Regular cardiac myocyte (primary cell): Measurements from ENCODE around the gene MRPL44. TPM values are rescaled to one million over a fixed set of nuclear protein-coding genes. Genes with fewer than 3 reads are reported as not detected.

Source experiments
- total RNA-seq: library from RNA; depleted of rRNA; stranded (reverse); fragments of >200 nt; gene quantifications from 2 replicates; pipeline ENCODE4 v1.2.3, GENCODE V29; 2014

The MRPL44 gene
- 29.6 and 29.7 TPM in 2 replicates for total RNA-seq

GRCh38 chr2:223957092-223957851 is at the start of gene MRPL44:
Gene MRPL44 (plus strand): TSS chr2:223957463. CDS start chr2:223957473, 10 bp downstream.

GRCh38 chr2:223944703-223945531 is 12.3 kb upstream of the MRPL44 start, which contains the start of gene WDFY1:
Gene WDFY1 (minus strand): TSS chr2:223945335. CDS start chr2:223945284, 51 bp downstream.

Other genes starting within 250 kb of the MRPL44 start
- gene AP1S3, start 119.9 kb upstream of the MRPL44 start, total RNA-seq: 18.0 and 28.0 TPM in 2 replicates
- gene WDFY1, start 12.1 kb upstream of the MRPL44 start, total RNA-seq: 116 and 159 TPM in 2 replicates
- gene SERPINE2, start 81.8 kb downstream of the MRPL44 start, total RNA-seq: 176 and 542 TPM in 2 replicates